H1 (cell line): ENCODE data around the gene DPYD. TPM values are rescaled to one million over a fixed set of nuclear protein-coding genes. Genes with fewer than 3 reads are reported as not detected.

Experiments used
- GTF2F1 ChIP-seq: IDR thresholded peaks from 2 replicates; pipeline ENCODE4 v1.6.1; 2012; ENCODE audit warnings: low read depth, low read length, improper control_type of control experiment, borderline replicate concordance
- polyA plus RNA-seq, 7 experiments: library from polyadenylated mRNA; depleted of rRNA in 3 of 7; stranded (reverse) in 5 of 7; unstranded in 2 of 7; fragments of >200 nt in 5 of 7; fragments of 200-250 nt in 2 of 7; gene quantifications; 1 replicate in 5 of 7; 2 replicates in 1 of 7; 4 replicates in 1 of 7; pipeline versions ENCODE4 v1.2.1 to v1.2.3, GENCODE V29; 2011 to 2013; ENCODE audit warnings: missing spikeins in 2 of 7, mixed read lengths in 2 of 7
- total RNA-seq: library from RNA; stranded (reverse); fragmentation: NEBNext Ultra II Directional; extraction: Animal tissue kit (Norgen Biotek cat#: 25700); gene quantifications from 2 replicates; pipeline ENCODE4 v1.2.1, GENCODE V29; 2021

DPYD gene
- total and polyA plus RNA-seq, 2 of the 8 experiments (the other 6 are each of a cell fraction or from before 2014, with no cell fraction given): 0.29 to 0.73 TPM

GRCh38 chr1:97207868-97208267 is 713.0 kb downstream of the DPYD start (continued):
- no peak for TF ChIP-seq GTF2F1
- TF ChIP-seq, all 59 proteins: peak for 0
